GM12874 (cell line): Measurements from ENCODE around the gene TESMIN.

Source experiments
- TF ChIP-seq, protein P1 (sequence below): IDR thresholded peaks from 2 replicates; pipeline ENCODE4 v1.5.1; 2011; ENCODE audit warnings: low read depth, mild to moderate bottlenecking, control low read depth, low read length, moderate library complexity; ENCODE audit not compliant: insufficient read depth

TESMIN gene

DNA sequence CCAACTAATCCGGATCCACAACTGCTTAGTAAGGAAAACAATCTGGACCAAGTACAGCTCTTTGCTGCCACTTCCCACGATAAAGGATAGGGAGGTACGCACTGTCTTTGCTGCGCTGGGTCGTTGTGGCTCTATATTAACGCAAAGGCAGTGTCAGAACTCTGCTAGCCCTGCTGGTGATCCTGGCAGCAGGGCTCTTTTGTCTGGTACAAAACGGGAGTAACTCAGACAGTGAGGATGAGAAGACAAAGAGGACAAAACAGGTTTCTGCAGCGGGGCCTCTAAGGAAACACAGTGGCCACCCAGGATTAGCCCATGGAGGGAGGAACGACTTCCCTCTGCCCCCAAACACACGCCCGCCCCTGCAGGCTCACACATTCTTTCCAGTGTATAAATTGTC is 40.9 kb downstream of the TESMIN start:
- TF ChIP-seq, protein P1, sequence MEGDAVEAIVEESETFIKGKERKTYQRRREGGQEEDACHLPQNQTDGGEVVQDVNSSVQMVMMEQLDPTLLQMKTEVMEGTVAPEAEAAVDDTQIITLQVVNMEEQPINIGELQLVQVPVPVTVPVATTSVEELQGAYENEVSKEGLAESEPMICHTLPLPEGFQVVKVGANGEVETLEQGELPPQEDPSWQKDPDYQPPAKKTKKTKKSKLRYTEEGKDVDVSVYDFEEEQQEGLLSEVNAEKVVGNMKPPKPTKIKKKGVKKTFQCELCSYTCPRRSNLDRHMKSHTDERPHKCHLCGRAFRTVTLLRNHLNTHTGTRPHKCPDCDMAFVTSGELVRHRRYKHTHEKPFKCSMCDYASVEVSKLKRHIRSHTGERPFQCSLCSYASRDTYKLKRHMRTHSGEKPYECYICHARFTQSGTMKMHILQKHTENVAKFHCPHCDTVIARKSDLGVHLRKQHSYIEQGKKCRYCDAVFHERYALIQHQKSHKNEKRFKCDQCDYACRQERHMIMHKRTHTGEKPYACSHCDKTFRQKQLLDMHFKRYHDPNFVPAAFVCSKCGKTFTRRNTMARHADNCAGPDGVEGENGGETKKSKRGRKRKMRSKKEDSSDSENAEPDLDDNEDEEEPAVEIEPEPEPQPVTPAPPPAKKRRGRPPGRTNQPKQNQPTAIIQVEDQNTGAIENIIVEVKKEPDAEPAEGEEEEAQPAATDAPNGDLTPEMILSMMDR, result no peak

DNA sequence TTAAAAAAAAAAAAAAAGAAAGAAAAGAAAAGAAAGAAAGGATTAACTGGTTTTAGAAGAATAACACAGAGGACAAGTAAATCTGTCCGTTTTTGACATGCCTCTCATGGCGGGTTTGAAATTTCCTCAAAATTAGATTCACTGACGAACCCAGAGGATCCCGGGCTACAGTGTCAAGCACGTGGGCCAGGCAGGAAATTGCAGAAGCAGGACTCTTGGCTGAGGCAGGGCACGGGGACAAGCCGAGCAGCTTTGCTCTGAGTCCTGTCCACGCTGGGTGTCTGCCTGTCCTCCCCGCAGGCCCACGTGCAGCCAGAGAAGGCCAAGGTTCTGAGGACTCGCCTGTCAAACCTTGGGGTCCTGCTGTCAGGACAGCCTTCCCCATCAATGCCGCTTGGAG is 42.3 kb downstream of the TESMIN start:
- TF ChIP-seq, protein P1, result no peak

DNA sequence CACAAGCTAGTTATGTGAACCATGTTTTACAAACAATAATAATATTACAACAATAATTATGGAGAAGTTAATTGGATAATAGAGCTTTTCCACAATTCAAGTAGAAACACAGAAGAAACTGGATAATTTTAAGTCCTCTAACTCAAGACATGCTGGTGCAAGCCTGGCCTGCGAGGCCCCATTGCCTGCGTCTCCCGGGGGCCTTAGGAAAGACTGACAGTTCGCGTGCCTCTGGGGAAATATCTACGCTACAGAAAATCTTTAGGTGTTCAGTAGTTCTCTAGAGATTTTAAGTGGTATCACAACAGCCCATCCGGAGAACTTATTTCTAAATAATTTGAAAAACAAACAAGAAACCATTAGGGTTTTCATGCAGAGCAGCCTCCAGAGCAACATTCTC is 43.8 kb downstream of the TESMIN start:
- TF ChIP-seq, protein P1, result no peak

DNA sequence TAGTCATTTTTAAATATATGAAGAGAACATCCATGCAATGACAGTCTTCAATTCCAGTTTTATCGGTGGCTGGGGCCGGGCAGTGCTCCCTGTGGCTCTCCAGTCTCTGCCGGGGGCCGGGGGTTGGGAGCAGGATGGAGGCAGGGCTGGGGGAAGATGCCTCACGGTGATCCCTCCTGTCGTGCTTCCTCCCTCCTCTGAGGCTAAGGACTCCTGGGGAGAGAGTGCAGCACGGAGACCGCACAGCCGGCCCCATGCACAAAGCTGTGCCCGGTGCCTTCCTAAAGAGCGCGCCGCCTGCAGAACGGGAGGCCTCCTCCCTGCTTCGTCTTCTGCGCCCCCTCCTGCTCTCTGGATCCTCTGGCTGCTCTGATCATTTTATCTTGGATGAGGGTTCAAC is 46.4 kb downstream of the TESMIN start:
- TF ChIP-seq, protein P1, result no peak

DNA sequence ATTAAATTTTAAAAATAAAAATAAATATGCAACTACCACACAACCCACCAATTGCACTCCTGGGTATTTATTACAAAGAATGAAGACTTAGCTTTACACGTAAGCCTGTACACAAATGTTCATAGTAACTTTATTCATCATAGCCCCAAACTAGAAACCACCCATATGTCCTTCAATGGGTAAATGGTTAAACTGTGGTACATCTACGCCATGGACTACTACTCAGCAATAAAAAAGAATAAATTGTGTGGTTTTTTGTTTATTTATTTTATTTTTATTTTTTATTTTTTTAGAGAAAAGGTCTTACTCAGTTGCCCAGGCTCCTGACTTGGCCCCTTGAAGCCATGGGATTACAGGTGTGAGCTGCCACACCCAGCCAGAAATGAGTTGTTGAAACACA is 52.3 kb downstream of the TESMIN start:
- TF ChIP-seq, protein P1, result no peak

DNA sequence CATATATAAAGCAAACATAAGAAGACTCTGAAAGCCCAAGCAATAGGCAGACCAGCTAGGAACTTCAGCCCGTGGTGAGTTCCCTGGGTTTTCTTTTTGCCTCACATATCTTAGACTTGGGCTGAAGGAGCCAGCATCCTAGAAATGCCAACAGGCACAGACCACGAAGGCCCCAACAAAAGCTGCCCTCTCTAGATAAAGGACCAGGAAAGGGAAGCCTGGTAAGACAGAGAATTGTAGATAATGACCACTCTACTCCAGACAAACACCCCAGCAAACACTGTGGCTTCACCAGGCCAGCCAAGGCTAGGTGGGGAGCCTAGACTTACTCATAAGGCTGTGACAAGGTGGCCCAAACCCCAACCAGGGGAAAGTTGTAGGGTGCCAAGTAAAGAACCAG is 55.8 kb downstream of the TESMIN start:
- TF ChIP-seq, protein P1, result no peak

DNA sequence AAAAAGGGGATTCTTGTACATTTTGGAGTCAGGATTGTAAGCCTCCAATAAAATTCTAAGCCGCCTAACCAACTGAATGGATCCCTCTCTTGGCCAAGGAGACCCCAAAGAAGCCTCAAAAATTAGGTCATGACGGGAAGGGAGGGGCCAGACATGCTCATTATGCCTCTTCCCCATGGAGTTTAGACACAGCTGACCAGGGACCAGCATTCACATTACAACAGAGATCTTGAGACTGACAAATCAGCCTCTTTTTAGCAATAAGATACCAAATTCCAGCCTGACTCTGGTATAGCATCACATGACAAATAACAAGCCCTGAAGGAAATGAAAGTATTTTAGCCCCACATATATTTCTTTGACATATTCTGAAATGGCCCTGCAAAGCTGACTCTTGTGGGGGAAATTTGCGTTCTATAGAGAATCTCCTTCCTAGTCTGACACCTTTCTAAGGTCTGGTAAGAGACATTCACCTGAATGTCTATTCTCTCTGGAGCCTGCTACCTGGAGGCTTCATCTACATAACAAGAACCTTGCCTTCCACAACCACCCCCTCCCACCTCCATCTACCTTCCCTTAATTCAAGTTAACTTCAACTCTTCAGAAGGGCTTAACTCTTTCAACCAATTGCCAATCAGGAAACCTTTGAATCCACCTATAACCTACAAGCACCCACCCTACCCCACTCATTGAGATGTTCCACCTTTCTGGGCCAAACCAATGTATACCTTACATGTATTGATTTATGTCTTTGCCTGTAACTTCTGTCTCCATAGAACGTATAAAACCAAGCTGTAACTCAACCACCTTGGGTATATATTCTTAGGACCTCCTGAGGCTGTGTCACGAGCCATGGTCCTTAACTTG is 56.7 kb downstream of the TESMIN start:
- TF ChIP-seq, protein P1, result no peak

DNA sequence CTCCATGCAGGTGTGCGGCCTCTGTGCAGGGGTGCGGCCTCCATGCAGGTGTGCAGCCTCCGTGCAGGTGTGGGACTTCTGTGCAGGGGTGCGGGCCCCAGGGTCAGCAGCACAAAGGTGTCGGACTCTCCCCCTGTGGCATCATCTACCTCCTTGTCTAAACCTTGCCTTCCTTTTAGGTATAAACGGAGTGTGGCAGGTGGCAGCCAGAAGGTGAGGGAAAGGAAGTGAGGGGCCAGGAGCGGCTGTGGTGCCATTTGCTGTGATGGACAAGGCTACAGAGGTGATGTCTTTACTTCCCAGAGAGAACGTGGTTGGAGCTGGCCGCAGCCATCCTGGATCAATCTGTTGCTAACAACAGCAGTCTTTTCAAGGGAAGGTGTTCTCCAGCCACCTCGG is 57.8 kb downstream of the TESMIN start:
- TF ChIP-seq, protein P1, result no peak
